Ammon's horn (tissue), 1 donor: Measurements from ENCODE around the gene TNFRSF14.
"Not testable (repeated sequence)": the region's sequence is repeated elsewhere in the genome, so short reads cannot be mapped to it uniquely, and the experiment has no call there.

Experiments
- DNase-seq: peaks from one replicate; pipeline ENCODE4 v3.0.0-alpha.2; 2016; ENCODE audit warnings: low spot score

TNFRSF14 gene

GRCh38 chr1:2567083-2567679 is 11.0 kb downstream of the TNFRSF14 start:
- no peak for DNase-seq

- not testable (repeated sequence) for DNase-seq
Measured at GRCh38 chr1:2568187-2568816, 12.1 kb downstream of the TNFRSF14 start.

GRCh38 chr1:2569060-2569459 is 12.9 kb downstream of the TNFRSF14 start:
- DNase-seq, result no peak

GRCh38 chr1:2569703-2570102 is 13.5 kb downstream of the TNFRSF14 start:
- DNase-seq, result not testable (repeated sequence)

- no peak for DNase-seq
Measured at GRCh38 chr1:2570332-2570731, 14.2 kb downstream of the TNFRSF14 start.

GRCh38 chr1:2571348-2571747 is 15.2 kb downstream of the TNFRSF14 start:
- no peak for DNase-seq

GRCh38 chr1:2573250-2573920 is 17.2 kb downstream of the TNFRSF14 start:
- DNase-seq, result no peak

- no peak for DNase-seq
Measured at GRCh38 chr1:2574350-2574749, 18.2 kb downstream of the TNFRSF14 start.

GRCh38 chr1:2575801-2576663 is 19.9 kb downstream of the TNFRSF14 start:
- no peak for DNase-seq

- not testable (repeated sequence) for DNase-seq
Measured at GRCh38 chr1:2577565-2578075, 21.4 kb downstream of the TNFRSF14 start.

GRCh38 chr1:2578758-2579118 is 22.6 kb downstream of the TNFRSF14 start:
- DNase-seq, result no peak

GRCh38 chr1:2580691-2581090 is 24.5 kb downstream of the TNFRSF14 start:
- no peak for DNase-seq

- DNase-seq, result peak; percentile 75
Measured at GRCh38 chr1:2582391-2582790, 26.2 kb downstream of the TNFRSF14 start.

- no peak for DNase-seq
Measured at GRCh38 chr1:2583331-2583791, 27.2 kb downstream of the TNFRSF14 start.

- DNase-seq, result no peak
Measured at GRCh38 chr1:2583871-2584351, 27.7 kb downstream of the TNFRSF14 start.

GRCh38 chr1:2584686-2585317 is 28.6 kb downstream of the TNFRSF14 start:
- no peak for DNase-seq

- peak; percentile 80 for DNase-seq
Measured at GRCh38 chr1:2585318-2586092, 29.3 kb downstream of the TNFRSF14 start.

GRCh38 chr1:2586154-2587070 is 30.2 kb downstream of the TNFRSF14 start, which contains the start of gene PRXL2B:
PRXL2B (plus strand) TSS chr1:2586777; CDS start chr1:2586886, 109 bp downstream.
- peak; percentile 99 for DNase-seq

GRCh38 chr1:2587071-2587859 is 31.1 kb downstream of the TNFRSF14 start:
- DNase-seq, result peak; percentile 40
